Cardiac fibroblast (primary cell): ENCODE results near the gene NAA20.

ENCODE experiments used
- DNase-seq, 2 donors: peaks; one replicate each; pipeline versions ENCODE4 v3.0.0 to v3.0.0-alpha.2; 2010; ENCODE audit warnings: low read depth in 2 of 2
- H3K4me3 ChIP-seq, 2 donors: replicated peaks in 1 of 2; 1 replicate in 1 of 2; 2 replicates in 1 of 2; pipeline ENCODE4 v1.5.1; 2011; ENCODE audit warnings: low read depth in 2 of 2, low read length in 2 of 2, mild to moderate bottlenecking in 2 of 2, moderate library complexity in 1 of 2
- CTCF ChIP-seq: IDR thresholded peaks from one replicate; pipeline ENCODE4 v1.5.1; 2011; ENCODE audit warnings: low read depth, mild to moderate bottlenecking, low read length, inconsistent platforms

Gene NAA20

GRCh38 chr20:20070871-20071726, 53.9 kb downstream of the NAA20 start:
- no peak for TF ChIP-seq CTCF
- H3K4me3 ChIP-seq, result no peak overlapping the region
- DNase-seq, result no peak

GRCh38 chr20:20073801-20074371, 56.7 kb downstream of the NAA20 start:
- H3K4me3 ChIP-seq, result no peak overlapping the region
- DNase-seq, result no peak
- no peak for TF ChIP-seq CTCF

GRCh38 chr20:20075032-20075431, 57.9 kb downstream of the NAA20 start:
- TF ChIP-seq CTCF, result no peak
- DNase-seq, result no peak
- H3K4me3 ChIP-seq, result no peak overlapping the region

- peak; percentile 58 to 70 for DNase-seq
- no peak overlapping the region for H3K4me3 ChIP-seq
- no peak for TF ChIP-seq CTCF
Observed at GRCh38 chr20:20076297-20077065, 59.3 kb downstream of the NAA20 start.

GRCh38 chr20:20078041-20078440, 60.9 kb downstream of the NAA20 start:
- no peak for DNase-seq
- H3K4me3 ChIP-seq, result no peak overlapping the region
- no peak for TF ChIP-seq CTCF

- no peak for TF ChIP-seq CTCF
- no peak overlapping the region for H3K4me3 ChIP-seq
- no peak for DNase-seq
Observed at GRCh38 chr20:20079102-20079784, 62.1 kb downstream of the NAA20 start.
